ENCODE data around the gene MMP15. TPM values are rescaled to one million over a fixed set of nuclear protein-coding genes. Genes with fewer than 3 reads are reported as not detected.

The MMP15 gene
- polyA plus RNA-seq, 1 of the 3 experiments (the other 2 are of a cell fraction): 3.1 TPM

DNA sequence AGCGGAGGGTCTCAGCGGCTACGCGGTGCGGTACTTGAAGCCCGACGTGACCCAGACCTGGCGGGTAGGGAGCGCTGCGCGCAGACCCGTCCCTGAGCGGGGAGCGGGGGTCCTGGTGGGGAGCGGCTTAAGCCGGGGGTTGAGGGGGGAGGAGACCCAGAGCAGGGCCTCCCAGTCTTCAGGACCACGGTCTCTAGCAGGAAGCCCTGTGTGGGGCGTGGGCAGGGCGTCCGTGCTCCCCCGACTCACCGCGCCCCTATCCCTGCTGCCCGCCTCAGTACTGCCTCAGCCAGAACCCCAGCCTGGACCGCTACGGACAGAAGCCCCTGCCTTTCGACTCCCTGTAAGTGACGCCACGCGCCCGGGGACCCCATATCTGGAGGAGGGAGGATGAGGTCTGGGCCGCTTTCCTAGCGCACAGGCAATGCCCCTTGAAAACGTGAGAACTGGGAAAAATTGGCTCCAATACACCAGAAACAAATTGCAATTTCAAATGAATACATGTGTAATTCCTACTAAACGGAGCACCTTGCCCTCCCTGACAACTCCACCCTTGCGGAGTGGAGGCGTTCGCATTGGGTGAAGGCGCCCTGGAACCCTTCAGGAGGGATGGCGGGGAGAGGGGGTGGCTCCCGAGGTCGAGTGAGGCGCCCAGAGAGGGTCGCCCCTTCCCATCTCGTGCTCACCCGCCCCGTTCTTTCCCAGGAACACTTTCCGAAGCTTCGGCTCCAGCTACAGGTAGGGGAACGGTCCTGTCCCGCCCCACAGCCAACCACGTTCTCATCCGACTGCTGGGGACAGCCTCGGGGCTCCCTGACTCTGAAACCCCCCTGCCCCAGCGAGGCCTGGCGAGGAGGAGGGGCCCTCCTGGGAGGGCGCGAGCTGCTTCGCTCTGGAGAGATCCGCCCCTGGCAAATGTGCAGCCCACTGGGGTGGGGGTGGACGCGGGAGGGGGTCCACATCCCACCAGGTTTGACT is 40.1 kb upstream of the MMP15 start:
- no peaks in the 10 kb centered on the region for H3F3A ChIP-seq (replicated peaks; ENCODE audit: insufficient read depth)

More for the DNA sequence above, 40.1 kb upstream of the MMP15 start:
- H3K79me2 ChIP-seq (ENCODE audit: insufficient read depth): no peaks in the 10 kb centered on the region
- H3K4me1 ChIP-seq (ENCODE audit: control insufficient read depth in 1 of 2, insufficient read depth in 2 of 2, low read depth in 1 of 2, low read length in 1 of 2): peaks cover 0 to 16% of the 10 kb centered on the region in 2 experiments; a peak in 1 of 4 replicates
- no peaks in the 10 kb centered on the region for H3K9me3 ChIP-seq
- H3K9ac ChIP-seq: peak overlapping the region; percentile 36; the same call in 1 of the 2 replicates
- peak overlapping the region; percentile 85 for H2AFZ ChIP-seq (ENCODE audit: low read depth)
- H3K36me3 ChIP-seq (replicated peaks in 1 of 2; ENCODE audit: control insufficient read depth in 1 of 2, insufficient read depth in 2 of 2, low read length in 1 of 2): no peaks in the 10 kb centered on the region
- no peaks in the 10 kb centered on the region for H4K20me1 ChIP-seq (ENCODE audit: insufficient read depth)
- peak; percentile 90 for DNase-seq
- ChIA-PET CTCF (interaction anchor here (0.7 kb wide), 1 partner anchor 15 kb away, joined by 4 read pairs; no protein-coding TSS in a partner anchor), POLR2A (no interaction called here)
- peak overlapping the region; percentile 78 for H3K4me2 ChIP-seq
- no peaks in the 10 kb centered on the region for H3K9me2 ChIP-seq
- WGBS (ENCODE audit: low lambda C conversion rate): 45% methylated on average over 41 of the region's 62 CpGs
- TF ChIP-seq NRF1 (IDR thresholded peaks at IDR 0.05; ENCODE audit: low read depth, low read length) (no peak), FOSL2 (IDR thresholded peaks at IDR 0.05; ENCODE audit: borderline replicate concordance, low read depth) (no peak), EP300 (IDR thresholded peaks at IDR 0.05; ENCODE audit: borderline replicate concordance in 1 of 2, low read depth in 1 of 2, low read length in 1 of 2) (no peak), RXRA (IDR thresholded peaks at IDR 0.05; ENCODE audit: borderline replicate concordance, low read depth) (no peak), EZH2phosphoT487 (IDR thresholded peaks at IDR 0.05; ENCODE audit: borderline replicate concordance, low read depth) (no peak), GABPA (IDR thresholded peaks at IDR 0.05; ENCODE audit: low read depth) (no peak), RCOR1 (IDR thresholded peaks at IDR 0.05; ENCODE audit: low read length) (no peak), POLR2AphosphoS5 (IDR thresholded peaks at IDR 0.05; ENCODE audit: low read depth, low read length) (no peak), TAF1 (IDR thresholded peaks at IDR 0.05; ENCODE audit: borderline replicate concordance, low read depth, low read length) (no peak), NFIC (IDR thresholded peaks at IDR 0.05; ENCODE audit: borderline replicate concordance) (no peak), JUND (IDR thresholded peaks at IDR 0.05) (no peak), SIN3A (IDR thresholded peaks at IDR 0.05; ENCODE audit: borderline replicate concordance, low read depth, low read length) (no peak)
- TF ChIP-seq, protein P1, sequence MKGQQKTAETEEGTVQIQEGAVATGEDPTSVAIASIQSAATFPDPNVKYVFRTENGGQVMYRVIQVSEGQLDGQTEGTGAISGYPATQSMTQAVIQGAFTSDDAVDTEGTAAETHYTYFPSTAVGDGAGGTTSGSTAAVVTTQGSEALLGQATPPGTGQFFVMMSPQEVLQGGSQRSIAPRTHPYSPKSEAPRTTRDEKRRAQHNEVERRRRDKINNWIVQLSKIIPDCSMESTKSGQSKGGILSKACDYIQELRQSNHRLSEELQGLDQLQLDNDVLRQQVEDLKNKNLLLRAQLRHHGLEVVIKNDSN (IDR thresholded peaks at IDR 0.05; ENCODE audit: borderline replicate concordance, low read depth): no peak
- TF ChIP-seq, protein P2, sequence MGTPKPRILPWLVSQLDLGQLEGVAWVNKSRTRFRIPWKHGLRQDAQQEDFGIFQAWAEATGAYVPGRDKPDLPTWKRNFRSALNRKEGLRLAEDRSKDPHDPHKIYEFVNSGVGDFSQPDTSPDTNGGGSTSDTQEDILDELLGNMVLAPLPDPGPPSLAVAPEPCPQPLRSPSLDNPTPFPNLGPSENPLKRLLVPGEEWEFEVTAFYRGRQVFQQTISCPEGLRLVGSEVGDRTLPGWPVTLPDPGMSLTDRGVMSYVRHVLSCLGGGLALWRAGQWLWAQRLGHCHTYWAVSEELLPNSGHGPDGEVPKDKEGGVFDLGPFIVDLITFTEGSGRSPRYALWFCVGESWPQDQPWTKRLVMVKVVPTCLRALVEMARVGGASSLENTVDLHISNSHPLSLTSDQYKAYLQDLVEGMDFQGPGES (IDR thresholded peaks at IDR 0.05; ENCODE audit: low read depth, low read length): no peak
- TF ChIP-seq, protein P3, sequence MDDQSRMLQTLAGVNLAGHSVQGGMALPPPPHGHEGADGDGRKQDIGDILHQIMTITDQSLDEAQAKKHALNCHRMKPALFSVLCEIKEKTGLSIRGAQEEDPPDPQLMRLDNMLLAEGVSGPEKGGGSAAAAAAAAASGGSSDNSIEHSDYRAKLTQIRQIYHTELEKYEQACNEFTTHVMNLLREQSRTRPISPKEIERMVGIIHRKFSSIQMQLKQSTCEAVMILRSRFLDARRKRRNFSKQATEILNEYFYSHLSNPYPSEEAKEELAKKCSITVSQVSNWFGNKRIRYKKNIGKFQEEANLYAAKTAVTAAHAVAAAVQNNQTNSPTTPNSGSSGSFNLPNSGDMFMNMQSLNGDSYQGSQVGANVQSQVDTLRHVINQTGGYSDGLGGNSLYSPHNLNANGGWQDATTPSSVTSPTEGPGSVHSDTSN (IDR thresholded peaks at IDR 0.05): no peak
- TF ChIP-seq, protein P4, sequence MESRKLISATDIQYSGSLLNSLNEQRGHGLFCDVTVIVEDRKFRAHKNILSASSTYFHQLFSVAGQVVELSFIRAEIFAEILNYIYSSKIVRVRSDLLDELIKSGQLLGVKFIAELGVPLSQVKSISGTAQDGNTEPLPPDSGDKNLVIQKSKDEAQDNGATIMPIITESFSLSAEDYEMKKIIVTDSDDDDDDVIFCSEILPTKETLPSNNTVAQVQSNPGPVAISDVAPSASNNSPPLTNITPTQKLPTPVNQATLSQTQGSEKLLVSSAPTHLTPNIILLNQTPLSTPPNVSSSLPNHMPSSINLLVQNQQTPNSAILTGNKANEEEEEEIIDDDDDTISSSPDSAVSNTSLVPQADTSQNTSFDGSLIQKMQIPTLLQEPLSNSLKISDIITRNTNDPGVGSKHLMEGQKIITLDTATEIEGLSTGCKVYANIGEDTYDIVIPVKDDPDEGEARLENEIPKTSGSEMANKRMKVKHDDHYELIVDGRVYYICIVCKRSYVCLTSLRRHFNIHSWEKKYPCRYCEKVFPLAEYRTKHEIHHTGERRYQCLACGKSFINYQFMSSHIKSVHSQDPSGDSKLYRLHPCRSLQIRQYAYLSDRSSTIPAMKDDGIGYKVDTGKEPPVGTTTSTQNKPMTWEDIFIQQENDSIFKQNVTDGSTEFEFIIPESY (IDR thresholded peaks at IDR 0.05; ENCODE audit: borderline replicate concordance, low read depth): no peak
- TF ChIP-seq, protein P5, sequence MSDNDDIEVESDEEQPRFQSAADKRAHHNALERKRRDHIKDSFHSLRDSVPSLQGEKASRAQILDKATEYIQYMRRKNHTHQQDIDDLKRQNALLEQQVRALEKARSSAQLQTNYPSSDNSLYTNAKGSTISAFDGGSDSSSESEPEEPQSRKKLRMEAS (IDR thresholded peaks at IDR 0.05; ENCODE audit: low read depth): no peak
- TF ChIP-seq, protein P6, sequence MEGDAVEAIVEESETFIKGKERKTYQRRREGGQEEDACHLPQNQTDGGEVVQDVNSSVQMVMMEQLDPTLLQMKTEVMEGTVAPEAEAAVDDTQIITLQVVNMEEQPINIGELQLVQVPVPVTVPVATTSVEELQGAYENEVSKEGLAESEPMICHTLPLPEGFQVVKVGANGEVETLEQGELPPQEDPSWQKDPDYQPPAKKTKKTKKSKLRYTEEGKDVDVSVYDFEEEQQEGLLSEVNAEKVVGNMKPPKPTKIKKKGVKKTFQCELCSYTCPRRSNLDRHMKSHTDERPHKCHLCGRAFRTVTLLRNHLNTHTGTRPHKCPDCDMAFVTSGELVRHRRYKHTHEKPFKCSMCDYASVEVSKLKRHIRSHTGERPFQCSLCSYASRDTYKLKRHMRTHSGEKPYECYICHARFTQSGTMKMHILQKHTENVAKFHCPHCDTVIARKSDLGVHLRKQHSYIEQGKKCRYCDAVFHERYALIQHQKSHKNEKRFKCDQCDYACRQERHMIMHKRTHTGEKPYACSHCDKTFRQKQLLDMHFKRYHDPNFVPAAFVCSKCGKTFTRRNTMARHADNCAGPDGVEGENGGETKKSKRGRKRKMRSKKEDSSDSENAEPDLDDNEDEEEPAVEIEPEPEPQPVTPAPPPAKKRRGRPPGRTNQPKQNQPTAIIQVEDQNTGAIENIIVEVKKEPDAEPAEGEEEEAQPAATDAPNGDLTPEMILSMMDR (IDR thresholded peaks at IDR 0.05): no peak
- H3K27me3 ChIP-seq (ENCODE audit: insufficient read depth): no peaks in the 10 kb centered on the region
- no peak overlapping the region for H3K27ac ChIP-seq (ENCODE audit: low read depth in 2 of 2, low read length in 1 of 2)
- peak overlapping the region; percentile 54 to 64 for H3K4me3 ChIP-seq (ENCODE audit: low read depth in 2 of 2, low read length in 1 of 2)
